Endothelial cell of umbilical vein (primary cell): Measurements from ENCODE around the gene FAM228B. TPM values are rescaled to one million over a fixed set of nuclear protein-coding genes. Genes with fewer than 3 reads are reported as not detected.

Source experiments
- BruUV-seq: library from RNA; stranded (reverse); fragments of 400-500 nt; replicated peaks from 2 replicates; lab custom pipeline; 2021; lab: Mats Ljungman, UMichigan
- CTCF ChIA-PET: fragments of 300-600, 350-600 bp; sonication (Branson Sonifier 250); formaldehyde crosslinking; loops from one replicate; lab custom pipeline; 2021; ENCODE audit warnings: antibody characterized with exemption, inconsistent platforms; lab: Charles Lee
- POLR2A ChIA-PET: fragments of 300-600, 350-600 bp; sonication (Branson Sonifier 250); formaldehyde crosslinking; loops from one replicate; lab custom pipeline; 2021; ENCODE audit warnings: antibody characterized with exemption, inconsistent platforms; lab: Charles Lee
- DNase-seq: peaks from one replicate; pipeline ENCODE4 v3.0.0-alpha.2; 2011; ENCODE audit warnings: low read depth, low spot score
- FAIRE-seq: peaks from 2 replicates; lab custom pipeline; 2011; peaks lifted over from hg19 to GRCh38; lab: Jason Lieb, UNC
- H2AFZ ChIP-seq: 2 replicates; pipeline ENCODE4 v1.6.0; 2012; ENCODE audit warnings: low read depth, low read length, control low read depth, inconsistent platforms
- H3K27ac ChIP-seq: 2 replicates; pipeline ENCODE4 v1.5.1; 2011; ENCODE audit warnings: low read depth, mild to moderate bottlenecking, control low read depth, low read length, moderate library complexity; ENCODE audit not compliant: insufficient read depth
- H3K27me3 ChIP-seq, 2 experiments: 2 replicates each; pipeline versions ENCODE4 v1.6.0 to v1.6.1; 2011; ENCODE audit warnings: low read length in 2 of 2, mixed read lengths in 1 of 2; ENCODE audit not compliant: control insufficient read depth in 2 of 2, insufficient read depth in 2 of 2
- H3K36me3 ChIP-seq, 2 experiments: 2 replicates in 1 of 2; 3 replicates in 1 of 2; pipeline ENCODE4 v1.5.1; 2011; ENCODE audit warnings: low read length in 2 of 2, mild to moderate bottlenecking in 1 of 2, moderate library complexity in 1 of 2; ENCODE audit not compliant: control insufficient read depth in 2 of 2, insufficient read depth in 2 of 2; ENCODE audit errors: extremely low read depth in 1 of 2
- H3K4me1 ChIP-seq: 3 replicates; pipeline ENCODE4 v1.5.1; 2011; ENCODE audit warnings: mild to moderate bottlenecking, low read length; ENCODE audit not compliant: control insufficient read depth, insufficient read depth; ENCODE audit errors: extremely low read depth
- H3K4me2 ChIP-seq: 2 replicates; pipeline ENCODE4 v1.6.1; 2011; ENCODE audit warnings: low read length, control low read depth, mixed read lengths; ENCODE audit not compliant: insufficient read depth
- H3K4me3 ChIP-seq, 3 experiments: fragments of 200-600 bp in 1 of 3; sonication (generic), shearing (Covaris generic) in 1 of 3; replicated peaks in 1 of 3; 2 replicates each; pipeline ENCODE4 v1.5.1; 2011 to 2016; ENCODE audit warnings: control low read depth in 3 of 3, low read length in 3 of 3, mild to moderate bottlenecking in 2 of 3, inconsistent platforms in 1 of 3, low read depth in 1 of 3, moderate library complexity in 1 of 3; ENCODE audit not compliant: insufficient read depth in 1 of 3
- H3K79me2 ChIP-seq: 2 replicates; pipeline ENCODE4 v1.6.0; 2012; ENCODE audit warnings: low read length, inconsistent platforms; ENCODE audit not compliant: control insufficient read depth, insufficient read depth
- H3K9ac ChIP-seq: replicated peaks from 2 replicates; pipeline ENCODE3; 2011; ENCODE audit warnings: low read length, control low read depth; ENCODE audit not compliant: insufficient read depth; ENCODE audit errors: extremely low read depth
- H3K9me1 ChIP-seq: replicated peaks from 3 replicates; pipeline ENCODE4 v1.6.0; 2011; ENCODE audit warnings: mild to moderate bottlenecking, low read length; ENCODE audit not compliant: control insufficient read depth, insufficient read depth; ENCODE audit errors: extremely low read depth
- H3K9me3 ChIP-seq: replicated peaks from 2 replicates; pipeline ENCODE4 v1.5.1; 2012; ENCODE audit warnings: low read length, inconsistent platforms; ENCODE audit not compliant: control insufficient read depth, insufficient read depth
- H4K20me1 ChIP-seq: replicated peaks from 2 replicates; pipeline ENCODE3; 2011; ENCODE audit warnings: mild to moderate bottlenecking, low read length; ENCODE audit not compliant: control insufficient read depth, insufficient read depth; ENCODE audit errors: extremely low read depth
- EZH2 ChIP-seq: IDR thresholded peaks from 2 replicates; pipeline ENCODE4 v1.6.1; 2012; ENCODE audit warnings: borderline replicate concordance, low read depth, mild to moderate bottlenecking, moderate library complexity, low read length, inconsistent platforms; ENCODE audit not compliant: severe bottlenecking
- FOS ChIP-seq: IDR thresholded peaks from 2 replicates; pipeline ENCODE4 v1.6.1; 2011; ENCODE audit warnings: mild to moderate bottlenecking, low read length, moderate library complexity, borderline replicate concordance; ENCODE audit not compliant: insufficient read depth
- JUN ChIP-seq: IDR thresholded peaks from 2 replicates; pipeline ENCODE4 v1.6.1; 2011; ENCODE audit warnings: borderline replicate concordance, low read depth; ENCODE audit not compliant: insufficient read length, insufficient read depth
- MYC ChIP-seq: IDR thresholded peaks from one replicate; pipeline ENCODE4 v1.6.1; 2011; ENCODE audit warnings: mild to moderate bottlenecking, low read depth, low read length
- POLR2A ChIP-seq: IDR thresholded peaks from 2 replicates; pipeline ENCODE4 v1.6.1; 2012; ENCODE audit warnings: low read depth, mild to moderate bottlenecking, control low read depth, low read length
- POLR2AphosphoS5 ChIP-seq: IDR thresholded peaks from 2 replicates; pipeline ENCODE4 v1.6.1; 2012; ENCODE audit warnings: low read depth, mild to moderate bottlenecking, control low read depth, low read length, moderate library complexity; ENCODE audit not compliant: insufficient read depth
- dilution Hi-C: fragments of 300-500 bp; cut with MboI; formaldehyde crosslinking; loops from one replicate; pipeline ENCODE4 v1.15.0; 2019; ENCODE audit warnings: low sequenced_read_pairs; ENCODE audit not compliant: extremely low pct_ligation_motif_present
- intact Hi-C: fragments of 100-400 bp; cut with micrococcal nuclease; formaldehyde crosslinking; loops from one replicate; pipeline ENCODE4 v1.10.0; 2022
- polyA plus RNA-seq, 4 experiments: library from polyadenylated mRNA; depleted of rRNA in 3 of 4; stranded (reverse) in 3 of 4; unstranded in 1 of 4; fragments of >200 nt; gene quantifications; 2 replicates each; pipeline versions ENCODE4 v1.2.1 to v1.2.3, GENCODE V29; 2011 to 2012; ENCODE audit warnings: missing spikeins in 1 of 4
- total RNA-seq: library from RNA; stranded (reverse); gene quantifications from 2 replicates; pipeline ENCODE4 v1.2.3, GENCODE V29; 2021

The FAM228B gene
- total and polyA plus RNA-seq, 2 donors (not counting 3 experiments of a cell fraction or from before 2014, with no cell fraction given) = 1.6 to 11.9 TPM

DNA sequence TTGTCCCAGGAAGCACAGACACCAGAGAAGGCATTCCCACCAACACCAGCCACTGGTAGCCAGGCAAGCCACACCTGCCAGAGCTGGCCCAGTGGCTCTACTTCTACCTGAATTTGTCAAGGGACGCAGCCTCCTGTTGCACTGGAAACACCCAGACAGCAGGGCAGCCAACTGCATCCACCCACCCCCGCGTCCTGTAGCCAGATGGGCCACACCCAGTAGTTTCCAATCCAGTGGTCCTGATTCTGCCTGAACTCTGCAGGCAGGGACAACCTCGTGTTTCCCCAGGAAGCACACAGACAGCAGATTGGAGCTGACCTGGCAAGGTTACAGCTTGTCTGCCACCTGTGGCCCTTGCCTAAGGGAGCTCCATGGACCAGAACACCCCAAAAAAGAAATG lies 18.4 kb upstream of the FAM228B start:
- no peak overlapping the region for H3K4me3 ChIP-seq
- no peaks in the 10 kb centered on the region for H3K79me2 ChIP-seq
- BruUV-seq = no TSS peak
- peaks cover 0 to 2% of the 10 kb centered on the region in 2 experiments for H3K27me3 ChIP-seq
- ChIA-PET POLR2A (no interaction called here), CTCF (no interaction called here)
- no peak for FAIRE-seq
- intact Hi-C loops (no loop called here), dilution Hi-C loops (no loop called here)
- no peak overlapping the region for H3K27ac ChIP-seq
- H3K9me1 ChIP-seq = no peaks in the 10 kb centered on the region
- H3K9me3 ChIP-seq = no peaks in the 10 kb centered on the region
- no peak overlapping the region for H2AFZ ChIP-seq
- no peak for TF ChIP-seq POLR2AphosphoS5
- no peak for TF ChIP-seq JUN
- no peak for TF ChIP-seq MYC
- no peak for TF ChIP-seq POLR2A
- TF ChIP-seq FOS = no peak
- no peak for DNase-seq
- H4K20me1 ChIP-seq = no peaks in the 10 kb centered on the region
- H3K4me2 ChIP-seq = no peak overlapping the region
- H3K9ac ChIP-seq = no peak overlapping the region
- H3K4me1 ChIP-seq = no peaks in the 10 kb centered on the region
- H3K36me3 ChIP-seq = no peaks in the 10 kb centered on the region

DNA sequence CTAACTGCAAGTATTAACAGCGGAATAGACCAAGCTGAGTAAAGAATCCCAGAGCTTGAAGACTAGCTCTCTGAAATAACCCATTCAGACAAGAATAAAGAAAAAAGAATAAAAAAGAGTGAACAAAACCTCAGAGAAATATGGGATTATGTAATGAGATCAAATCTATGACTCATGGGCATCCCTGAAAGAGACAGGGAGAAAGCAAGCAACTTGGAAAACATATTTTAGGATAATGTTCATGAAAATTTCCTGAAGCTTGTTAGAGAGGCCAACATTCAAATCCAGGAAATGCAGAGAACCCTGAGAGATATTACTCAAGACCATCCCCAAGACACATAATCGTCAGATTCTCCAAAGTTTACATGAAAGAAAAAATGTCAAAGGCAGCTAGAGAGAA lies 17.5 kb upstream of the FAM228B start:
- dilution Hi-C loops (no loop called here), intact Hi-C loops (no loop called here)
- Histone ChIP-seq H3K27ac (no peak overlapping the region), H3K4me1 (no peaks in the 10 kb centered on the region), H3K27me3 (peaks cover 0 to 2% of the 10 kb centered on the region in 2 experiments), H3K36me3 (no peaks in the 10 kb centered on the region), H3K9me1 (no peaks in the 10 kb centered on the region), H3K9ac (no peak overlapping the region), H3K4me3 (no peak overlapping the region), H4K20me1 (no peaks in the 10 kb centered on the region), H3K79me2 (no peaks in the 10 kb centered on the region), H3K4me2 (no peak overlapping the region), H2AFZ (no peak overlapping the region), H3K9me3 (no peaks in the 10 kb centered on the region)
- BruUV-seq = no TSS peak
- ChIA-PET POLR2A (no interaction called here), CTCF (interaction anchor here (0.6 to 0.7 kb wide), 3 partner anchors 20 to 40 kb away, joined by 3 to 4 read pairs (median 3); partner anchors contain the start of gene TP53I3)
- TF ChIP-seq POLR2AphosphoS5 (no peak), FOS (no peak), JUN (no peak), EZH2 (no peak), POLR2A (no peak)
- FAIRE-seq (no peak), DNase-seq (no peak)
